GM18858 (cell line): Measurements from ENCODE around the gene NHLRC4.

Source experiments
- ATAC-seq: cut with Tn5 transposase; IDR thresholded peaks from one replicate; pipeline ENCODE4 v1.9.1; 2021; ENCODE audit not compliant: unreplicated experiment

NHLRC4 gene

DNA sequence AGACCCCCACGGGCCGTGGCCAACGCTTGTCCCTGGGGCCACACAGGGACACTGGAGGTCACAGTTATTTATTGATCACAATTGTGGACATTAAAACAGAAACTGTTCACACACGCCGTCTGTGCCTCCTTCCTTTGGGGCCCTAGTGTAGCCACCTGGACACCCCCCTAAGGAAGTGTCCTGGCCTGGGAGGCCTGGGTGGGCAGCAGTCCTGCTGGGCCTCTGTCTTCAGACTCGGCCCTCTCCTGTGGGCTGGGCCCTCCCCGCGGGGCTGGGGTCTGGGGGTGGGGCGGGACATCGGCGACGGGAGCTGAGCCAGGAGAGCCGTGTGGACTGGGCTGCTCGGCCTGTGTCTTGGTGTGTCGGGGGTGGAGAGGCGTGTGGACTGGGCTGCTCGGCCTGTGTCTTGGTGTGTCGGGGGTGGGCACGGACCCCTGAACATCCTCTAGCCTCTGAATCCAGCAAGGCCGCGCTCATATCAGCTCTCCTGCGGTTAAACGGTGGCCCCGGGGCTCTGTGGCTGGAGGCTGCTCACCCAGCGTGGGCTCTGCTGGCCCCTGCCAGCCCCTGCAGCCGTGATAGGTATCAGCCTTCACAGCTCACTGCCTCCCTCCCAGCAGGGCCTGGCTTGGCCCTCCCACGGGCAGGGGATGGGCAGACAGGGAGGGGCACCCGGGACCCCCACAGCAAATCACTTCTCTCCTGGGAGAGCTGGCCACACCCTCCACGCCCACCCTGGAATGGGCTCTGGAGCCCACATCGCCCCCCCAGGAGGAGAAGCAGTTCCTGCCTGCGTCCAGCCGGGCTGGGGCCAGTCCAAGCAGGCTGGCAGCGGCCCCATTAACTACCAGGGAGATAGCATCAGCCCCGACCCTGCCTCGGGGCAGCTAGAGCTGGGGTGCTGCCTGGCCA lies 1.1 kb upstream of the NHLRC4 start:
- ATAC-seq = no peak

DNA sequence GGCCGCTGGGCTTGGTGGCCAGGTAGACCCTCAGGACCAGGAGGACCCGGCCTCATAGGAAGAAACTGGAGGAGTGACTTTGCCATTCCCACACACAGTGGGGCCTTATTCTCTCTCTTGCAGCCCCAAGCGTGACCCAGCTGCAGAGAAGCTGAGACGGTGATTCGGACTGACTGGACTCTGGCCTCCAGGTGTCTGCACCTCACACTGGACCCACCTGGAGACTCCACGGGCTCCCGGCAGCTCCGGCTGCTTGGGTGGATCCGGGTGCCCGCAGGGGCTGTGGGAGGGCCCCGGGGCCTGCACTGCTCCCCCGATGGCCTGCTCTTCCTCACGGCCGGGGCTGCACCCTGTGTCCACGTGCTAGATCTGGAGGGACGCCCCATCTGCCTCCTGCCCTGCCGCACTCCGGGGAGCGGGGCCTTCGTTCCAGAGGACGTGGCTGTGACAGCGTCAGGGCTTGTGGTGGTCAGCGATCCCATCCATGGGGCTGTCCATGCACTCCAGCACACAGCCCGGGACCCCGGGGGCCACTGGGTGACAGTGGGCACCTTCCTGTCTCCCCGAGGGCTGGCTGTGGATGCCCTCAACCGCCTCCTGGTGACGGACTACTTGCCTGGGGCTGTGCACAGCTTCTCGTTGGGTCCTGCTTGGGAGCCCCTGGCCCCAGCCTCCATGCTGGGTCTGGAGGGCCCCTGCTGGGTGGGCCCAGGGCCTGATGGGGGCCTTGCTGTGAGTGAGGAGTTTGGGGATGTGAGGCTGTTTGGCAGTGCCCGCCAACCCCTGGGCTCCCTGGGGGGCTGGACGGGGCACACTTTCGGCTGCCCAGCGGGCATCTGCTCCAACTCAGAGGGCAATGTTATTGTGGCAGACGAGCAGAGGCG lies 810 bp downstream of the NHLRC4 start:
- no peak for ATAC-seq

DNA sequence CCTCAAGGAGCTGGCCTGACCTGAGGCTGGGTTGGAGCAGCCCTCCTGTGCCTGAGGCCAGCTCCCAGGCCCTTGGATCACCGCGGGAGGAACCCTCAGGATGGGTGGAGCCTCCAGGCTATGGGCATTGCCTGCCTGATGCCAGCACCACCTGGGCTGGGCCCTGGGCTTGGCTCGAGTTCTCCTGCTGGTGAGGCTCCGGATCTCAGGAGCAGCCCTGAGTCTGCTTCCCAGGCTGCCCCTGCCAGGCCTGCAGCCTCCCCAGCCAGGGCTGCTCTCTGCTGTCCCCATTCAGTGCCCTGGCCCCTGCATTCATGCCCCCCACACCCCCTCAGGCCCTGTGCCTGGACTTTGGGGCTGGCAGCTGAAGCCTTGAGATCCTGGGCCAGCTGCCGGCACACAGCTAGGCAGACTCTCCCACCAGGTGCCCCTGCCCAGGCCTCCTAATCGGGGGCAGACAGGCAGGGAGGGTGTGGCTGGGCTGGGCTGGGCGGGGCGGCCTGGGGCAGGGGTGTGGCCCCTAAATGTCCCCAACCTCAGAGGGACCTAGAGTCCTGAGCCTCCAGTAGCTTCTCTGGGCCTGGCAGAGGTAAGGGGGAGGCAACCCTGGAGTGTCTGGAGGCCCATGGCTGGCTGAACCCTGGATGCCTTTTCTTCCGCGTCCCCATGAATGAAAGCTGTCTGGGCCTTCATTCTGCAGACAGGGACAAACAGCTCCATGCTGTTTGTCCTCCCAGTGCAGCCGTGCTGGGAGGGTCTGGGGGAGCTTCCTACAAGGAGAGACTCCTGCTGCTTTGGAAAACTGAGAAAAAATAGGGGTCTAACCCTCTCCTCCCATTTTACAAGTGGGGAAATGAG lies 1.8 kb downstream of the NHLRC4 start:
- no peak for ATAC-seq

DNA sequence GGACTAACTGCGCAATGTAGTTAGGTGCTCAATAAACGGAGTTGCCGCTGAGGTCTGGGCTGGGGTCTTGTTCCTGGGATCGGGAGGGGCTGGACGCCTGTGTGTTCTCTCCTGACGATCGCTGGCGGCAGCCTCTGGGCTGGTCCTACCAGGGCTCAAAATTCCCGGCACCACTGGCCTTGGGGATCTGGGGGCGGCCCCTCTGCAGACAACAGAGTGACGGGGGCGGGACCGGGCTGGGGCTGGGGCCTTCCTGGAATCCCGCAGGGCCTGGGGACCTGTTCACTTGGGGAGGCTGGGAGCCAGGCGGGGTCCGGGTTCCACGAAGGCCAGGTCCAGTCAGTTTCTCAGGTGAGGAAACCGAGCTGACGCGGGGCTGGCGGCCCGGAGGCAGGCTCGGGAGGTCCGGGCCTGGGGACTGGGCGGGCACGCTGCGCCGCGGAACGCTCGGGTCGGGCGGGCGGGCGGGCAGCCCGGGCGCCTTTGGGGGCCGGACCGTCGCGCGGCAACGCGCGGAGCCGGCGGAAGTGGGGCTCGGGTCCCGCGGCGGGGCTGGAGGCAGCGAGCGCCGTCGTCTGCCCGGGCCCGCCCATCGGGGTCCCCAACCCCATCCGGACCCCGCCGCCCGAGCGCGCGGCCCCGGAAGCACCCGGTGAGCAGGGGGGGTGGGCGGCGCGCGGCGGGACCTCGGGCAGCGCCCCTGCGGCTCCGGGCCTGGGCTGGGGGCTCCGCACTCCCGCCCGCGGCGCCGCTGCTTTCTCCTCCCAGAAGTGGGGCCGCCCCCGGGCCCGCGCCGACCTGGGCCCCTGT lies 2.8 kb downstream of the NHLRC4 start, which contains the start of gene PIGQ:
Gene PIGQ (plus strand): TSS at position 524 of the 810 bp plus-strand sequence. CDS start 4,107 bp downstream, outside the sequence.
- no peak for ATAC-seq

DNA sequence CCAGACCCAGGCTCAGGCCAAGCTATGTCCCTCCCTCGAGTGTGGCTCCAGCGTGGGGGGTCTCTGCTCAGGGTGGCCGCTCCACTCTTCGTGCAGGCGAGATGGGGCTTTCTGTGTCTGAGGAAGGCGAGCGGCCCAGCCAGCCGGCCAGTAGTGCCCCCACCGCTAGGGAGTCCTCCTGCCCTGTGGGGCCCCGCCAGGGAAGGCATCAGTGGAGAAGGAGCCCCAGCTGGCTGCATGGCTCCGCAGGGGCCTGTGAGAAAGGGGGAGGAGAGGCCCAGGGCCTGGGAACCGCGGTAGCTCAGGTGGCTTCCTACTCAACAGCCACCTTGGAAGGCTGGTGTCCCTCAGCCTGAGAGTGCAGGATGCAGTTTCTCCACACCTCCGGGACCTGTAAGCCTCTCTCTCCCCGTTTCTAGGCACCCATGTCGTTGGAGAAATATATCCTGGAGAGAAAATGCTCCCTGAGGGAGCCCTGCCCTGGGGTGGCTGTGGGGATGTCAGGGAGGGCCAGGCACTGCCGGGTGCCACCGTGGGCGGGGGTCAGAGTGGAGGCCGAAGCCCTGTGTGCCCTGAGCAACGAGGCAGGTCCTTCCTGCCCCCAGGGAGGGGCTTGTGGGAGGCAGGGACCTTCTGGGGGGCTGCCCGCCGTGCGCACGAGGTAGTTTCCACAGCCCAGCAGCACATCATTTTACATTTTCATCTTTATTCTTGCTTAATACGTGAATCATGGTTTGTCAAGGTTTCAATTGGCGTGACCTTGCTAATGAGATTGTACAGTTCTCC lies 6.3 kb downstream of the NHLRC4 start:
- no peak for ATAC-seq

DNA sequence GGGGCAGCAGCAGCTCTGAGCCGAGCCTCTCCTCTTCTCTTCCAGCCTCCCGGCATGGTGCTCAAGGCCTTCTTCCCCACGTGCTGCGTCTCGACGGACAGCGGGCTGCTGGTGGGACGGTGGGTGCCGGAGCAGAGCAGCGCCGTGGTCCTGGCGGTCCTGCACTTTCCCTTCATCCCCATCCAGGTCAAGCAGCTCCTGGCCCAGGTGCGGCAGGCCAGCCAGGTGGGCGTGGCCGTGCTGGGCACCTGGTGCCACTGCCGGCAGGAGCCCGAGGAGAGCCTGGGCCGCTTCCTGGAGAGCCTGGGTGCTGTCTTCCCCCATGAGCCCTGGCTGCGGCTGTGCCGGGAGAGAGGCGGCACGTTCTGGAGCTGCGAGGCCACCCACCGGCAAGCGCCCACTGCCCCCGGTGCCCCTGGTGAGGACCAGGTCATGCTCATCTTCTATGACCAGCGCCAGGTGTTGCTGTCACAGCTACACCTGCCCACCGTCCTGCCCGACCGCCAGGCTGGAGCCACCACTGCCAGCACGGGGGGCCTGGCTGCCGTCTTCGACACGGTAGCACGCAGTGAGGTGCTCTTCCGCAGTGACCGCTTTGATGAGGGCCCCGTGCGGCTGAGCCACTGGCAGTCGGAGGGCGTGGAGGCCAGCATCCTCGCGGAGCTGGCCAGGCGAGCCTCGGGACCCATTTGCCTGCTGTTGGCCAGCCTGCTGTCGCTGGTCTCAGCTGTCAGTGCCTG lies 7.4 kb downstream of the NHLRC4 start:
- no peak for ATAC-seq

DNA sequence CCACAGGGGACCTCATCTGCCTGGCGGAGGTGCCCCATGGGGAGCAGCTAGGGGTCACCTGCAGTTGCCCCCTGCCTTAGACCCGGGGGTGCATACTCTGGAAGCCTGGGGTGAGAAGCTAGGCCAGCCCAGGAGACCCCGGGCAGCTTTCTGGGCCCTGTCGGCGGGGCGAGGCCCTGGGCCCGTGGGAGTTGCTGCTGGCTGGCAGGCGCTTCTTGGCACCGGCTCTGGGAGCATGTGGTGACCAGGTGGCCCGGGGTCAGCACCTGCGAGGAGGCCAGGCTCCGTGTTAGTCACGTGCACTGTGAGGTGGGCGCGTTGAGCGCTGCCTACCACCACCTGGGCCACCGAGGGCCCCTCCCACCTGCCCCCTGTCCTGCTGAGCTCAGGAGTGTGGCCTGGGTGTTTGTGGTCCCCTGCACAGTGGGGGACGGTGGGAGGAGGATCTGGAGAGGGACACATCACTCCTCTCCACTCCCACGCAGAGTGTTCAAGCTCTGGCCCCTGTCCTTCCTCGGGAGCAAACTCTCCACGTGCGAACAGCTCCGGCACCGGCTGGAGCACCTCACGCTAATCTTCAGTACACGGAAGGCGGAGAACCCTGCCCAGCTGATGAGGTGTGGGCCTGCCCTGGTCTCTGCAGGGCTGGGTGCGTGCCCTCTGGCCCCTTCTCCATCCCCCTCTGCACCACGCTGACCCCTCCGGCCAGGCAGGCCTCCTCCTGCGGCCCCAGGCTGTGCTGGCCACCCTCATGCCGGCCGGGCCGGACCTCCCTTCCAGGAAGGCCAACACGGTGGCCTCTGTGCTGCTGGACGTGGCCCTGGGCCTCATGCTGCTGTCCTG lies 8.8 kb downstream of the NHLRC4 start:
- no peak for ATAC-seq

DNA sequence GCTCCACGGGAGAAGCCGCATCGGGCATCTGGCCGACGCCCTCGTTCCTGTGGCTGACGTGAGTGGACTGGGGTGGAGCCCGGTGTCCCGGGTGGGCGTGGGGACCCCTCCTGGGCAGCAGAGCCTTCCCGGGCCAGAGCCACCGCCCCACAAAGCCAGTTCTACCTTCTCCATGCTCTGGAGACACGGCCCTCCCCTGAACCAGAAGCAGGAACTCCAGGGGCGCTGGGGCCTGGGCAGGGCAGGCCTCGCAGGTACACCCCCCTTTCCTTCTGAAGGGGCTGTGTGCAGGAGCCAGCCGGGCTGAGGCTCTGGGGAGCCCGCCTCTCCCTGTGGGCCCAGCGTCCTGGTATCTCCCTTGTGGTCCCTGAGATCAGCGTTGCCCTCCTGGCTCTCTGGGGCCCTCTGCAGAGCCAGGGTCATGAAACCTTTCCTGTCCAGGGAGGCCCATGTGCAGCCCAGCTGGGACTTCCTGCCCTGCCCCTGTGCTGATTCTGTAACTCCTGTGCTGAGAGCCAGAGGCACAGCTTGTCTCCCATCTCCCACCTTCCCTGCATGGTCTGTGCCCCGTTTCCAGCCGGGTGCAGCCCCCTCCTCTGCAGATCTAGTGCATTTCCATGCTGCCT lies 9.5 kb downstream of the NHLRC4 start:
- ATAC-seq = no peak

DNA sequence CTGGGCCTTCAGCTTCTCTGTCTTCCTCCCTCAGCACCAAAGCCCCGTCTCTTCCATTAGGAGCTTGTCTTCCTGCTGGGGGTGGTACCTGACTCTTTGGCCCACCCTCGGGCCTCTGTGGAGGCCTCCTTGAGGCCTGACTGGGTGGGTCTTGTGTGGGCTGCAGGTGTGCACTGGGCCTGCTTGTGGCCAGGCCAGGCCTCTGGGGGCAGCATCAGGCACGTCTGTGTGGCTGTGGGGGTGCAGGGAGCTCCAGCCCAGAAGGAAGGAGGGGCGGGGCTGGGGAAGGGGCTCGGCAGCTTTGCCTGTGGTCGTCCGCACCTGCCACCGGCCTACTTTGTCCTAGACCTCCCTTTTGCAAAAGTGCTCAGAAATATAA lies 10.0 kb downstream of the NHLRC4 start:
- no peak for ATAC-seq

DNA sequence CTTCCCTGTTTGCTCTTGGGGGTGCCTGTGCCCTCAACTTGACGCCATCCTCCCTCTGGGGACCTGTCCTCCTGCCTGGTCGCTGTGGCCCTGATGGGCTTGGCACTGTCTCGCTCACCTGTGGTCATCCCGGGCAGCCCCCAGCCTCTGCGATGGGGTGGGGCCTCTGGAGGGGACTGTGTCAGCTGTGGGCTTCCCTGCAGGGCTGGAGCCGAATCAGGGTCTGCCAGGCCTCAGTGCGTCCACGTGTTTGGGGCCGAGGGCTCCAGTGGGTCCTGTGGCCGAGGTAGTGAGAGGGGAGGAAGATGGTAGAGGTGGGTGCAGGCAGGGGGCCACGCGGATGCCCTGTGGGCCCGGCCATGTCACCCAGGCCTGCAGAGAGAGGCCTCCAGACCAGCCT lies 11.0 kb downstream of the NHLRC4 start:
- ATAC-seq = no peak

DNA sequence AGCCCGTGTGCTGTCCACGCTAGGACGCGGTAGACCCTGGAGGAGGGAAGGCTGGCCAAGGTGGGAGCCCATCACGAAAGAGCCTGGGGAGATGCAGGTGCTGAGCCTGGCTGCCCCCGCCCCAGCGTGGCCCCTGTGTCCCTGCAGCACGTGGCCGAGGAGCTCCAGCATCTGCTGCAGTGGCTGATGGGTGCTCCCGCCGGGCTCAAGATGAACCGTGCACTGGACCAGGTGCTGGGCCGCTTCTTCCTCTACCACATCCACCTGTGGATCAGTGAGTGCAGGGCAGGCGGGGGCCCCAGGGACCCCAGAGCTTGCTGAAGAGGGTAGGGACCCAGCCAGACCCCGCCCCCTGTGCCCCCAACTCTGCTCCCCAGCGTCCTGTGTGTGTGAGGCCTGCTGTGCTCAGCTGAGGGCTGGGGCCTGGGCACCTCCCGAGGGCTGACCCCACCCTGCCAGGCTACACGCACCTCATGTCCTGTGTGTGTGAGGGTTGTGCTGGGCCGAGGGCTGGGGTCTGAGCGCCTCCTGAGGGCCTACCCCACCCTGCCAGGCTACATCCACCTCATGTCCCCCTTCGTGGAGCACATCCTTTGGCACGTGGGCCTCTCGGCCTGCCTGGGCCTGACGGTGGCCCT lies 11.5 kb downstream of the NHLRC4 start:
- ATAC-seq = no peak

DNA sequence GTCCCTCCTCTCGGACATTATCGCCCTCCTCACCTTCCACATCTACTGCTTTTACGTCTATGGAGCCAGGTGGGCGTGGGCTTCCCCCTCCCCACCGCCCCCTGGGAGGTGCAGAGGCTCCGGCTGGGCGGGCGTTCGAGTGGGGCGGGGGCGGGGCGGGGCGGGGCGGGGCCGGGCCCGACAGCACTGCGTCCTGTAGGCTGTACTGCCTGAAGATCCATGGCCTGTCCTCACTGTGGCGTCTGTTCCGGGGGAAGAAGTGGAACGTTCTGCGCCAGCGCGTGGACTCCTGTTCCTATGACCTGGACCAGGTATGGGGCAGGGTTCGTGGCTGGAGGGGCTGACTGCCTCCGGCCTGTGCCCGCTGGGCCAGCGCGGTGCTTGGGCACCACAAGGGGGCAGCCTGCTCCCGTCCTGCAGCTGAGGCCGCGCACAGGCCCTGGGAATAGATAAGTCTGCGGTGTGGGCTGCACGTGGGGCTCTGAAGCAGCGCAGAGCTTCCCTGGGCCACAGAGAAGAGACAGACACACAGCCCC lies 12.1 kb downstream of the NHLRC4 start:
- no peak for ATAC-seq

DNA sequence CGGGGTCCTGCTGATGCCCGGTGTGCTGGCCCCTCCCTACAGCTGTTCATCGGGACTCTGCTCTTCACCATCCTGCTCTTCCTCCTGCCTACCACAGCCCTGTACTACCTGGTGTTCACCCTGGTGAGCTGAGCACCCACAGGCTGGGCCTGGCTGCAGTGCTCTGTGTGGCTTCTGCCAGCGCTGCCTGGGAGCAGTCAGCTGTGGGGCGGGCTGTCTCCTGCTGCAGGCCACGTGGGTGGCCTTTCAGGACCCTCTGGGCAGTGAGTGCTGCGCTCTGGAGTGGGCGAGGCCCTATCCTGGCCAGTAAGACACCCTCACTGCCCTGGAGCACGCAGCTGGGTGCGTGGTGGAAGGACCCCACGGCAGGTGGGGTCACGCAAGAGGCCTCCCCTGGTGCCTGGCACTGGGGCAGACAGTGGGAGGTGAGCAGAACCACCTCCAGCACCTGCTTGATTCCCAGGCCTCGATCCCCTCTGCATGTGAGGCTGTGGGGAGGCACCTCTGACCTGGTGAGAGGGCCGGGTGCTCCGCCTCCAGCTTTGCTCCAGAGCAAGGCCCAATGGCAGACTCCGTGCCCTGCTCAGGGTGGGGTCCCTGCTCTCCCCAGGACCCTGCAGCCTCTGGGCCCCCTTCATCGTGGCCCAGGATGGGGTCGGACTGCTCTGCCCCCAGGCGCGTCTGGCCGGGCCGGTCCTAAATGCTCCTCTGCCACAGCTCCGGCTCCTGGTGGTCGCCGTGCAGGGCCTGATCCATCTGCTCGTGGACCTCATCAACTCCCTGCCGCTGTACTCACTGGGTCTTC lies 13.5 kb downstream of the NHLRC4 start:
- no peak for ATAC-seq

DNA sequence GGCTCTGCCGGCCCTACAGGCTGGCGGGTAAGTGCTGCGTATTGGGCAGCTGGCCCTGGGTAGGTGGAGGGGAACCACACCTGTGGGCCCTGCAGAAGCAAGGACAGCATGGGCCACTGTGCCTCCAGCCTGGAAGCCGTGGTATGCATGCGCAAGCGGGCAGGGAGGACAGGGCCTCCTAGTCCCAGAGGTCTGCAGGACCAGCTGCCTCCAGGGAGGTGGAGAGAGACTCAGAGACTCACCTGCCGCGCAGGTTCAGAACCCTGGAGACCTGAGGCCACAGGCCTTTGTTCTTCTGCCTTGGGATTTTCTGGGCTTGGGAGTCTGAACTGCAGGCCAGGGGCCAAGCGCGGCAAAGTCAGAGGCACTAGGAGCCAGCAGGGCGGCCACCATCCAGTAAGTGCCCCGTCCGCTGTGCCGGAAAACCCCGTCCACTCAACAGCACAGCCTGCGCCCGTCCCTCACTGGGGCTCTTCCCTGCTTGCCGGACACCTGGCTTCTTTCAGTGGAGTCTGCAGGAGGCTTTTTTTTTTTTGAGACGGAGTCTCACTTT lies 14.2 kb downstream of the NHLRC4 start:
- no peak for ATAC-seq

DNA sequence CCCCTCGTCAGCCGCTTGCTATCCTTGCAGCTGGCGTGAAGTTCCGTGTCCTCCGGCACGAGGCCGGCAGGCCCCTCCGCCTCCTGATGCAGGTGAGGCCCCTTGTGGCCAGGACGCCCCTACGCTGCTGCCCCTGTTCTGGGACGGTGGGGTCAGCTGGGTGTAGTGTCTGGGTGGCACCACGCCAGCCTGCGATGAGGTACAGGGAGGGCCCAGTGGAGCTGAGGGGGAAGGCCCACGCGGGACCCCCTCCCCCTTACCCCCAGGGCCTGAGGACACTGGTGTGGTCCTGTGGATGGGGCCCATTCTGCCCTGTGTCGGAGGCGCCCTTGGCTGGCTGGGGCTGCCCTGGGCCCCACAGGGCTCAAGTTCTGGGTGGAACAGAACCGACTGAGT lies 15.4 kb downstream of the NHLRC4 start:
- no peak for ATAC-seq
